ENCODE measurements around the gene EIF4B.
"Not testable (repeated sequence)": the region's sequence is repeated elsewhere in the genome, so short reads cannot be mapped to it uniquely, and the experiment has no call there.

EIF4B gene

GRCh38 chr12:52993558-52993869 lies 12.7 kb upstream of the EIF4B start:
- no peak for TF ChIP-seq CTCF (IDR thresholded peaks at IDR 0.05; ENCODE audit: control insufficient read depth, insufficient read depth, low read depth, low read length, missing control alignments)
- no peak overlapping the region for H3K4me3 ChIP-seq (ENCODE audit: control insufficient read depth, low read depth, low read length)
- DNase-seq (ENCODE audit: low read depth), result no peak

- no peak for TF ChIP-seq CTCF (IDR thresholded peaks at IDR 0.05; ENCODE audit: control insufficient read depth, insufficient read depth, low read depth, low read length, missing control alignments)
- DNase-seq (ENCODE audit: low read depth), result no peak
- H3K4me3 ChIP-seq (ENCODE audit: control insufficient read depth, low read depth, low read length), result no peak overlapping the region
These were observed 2.1 kb upstream of the EIF4B start for GRCh38 chr12:53004178-53004577.

GRCh38 chr12:53004582-53004981 lies 1.7 kb upstream of the EIF4B start:
- H3K4me3 ChIP-seq (ENCODE audit: control insufficient read depth, low read depth, low read length), result no peak overlapping the region
- TF ChIP-seq CTCF (IDR thresholded peaks at IDR 0.05; ENCODE audit: control insufficient read depth, insufficient read depth, low read depth, low read length, missing control alignments), result no peak
- no peak for DNase-seq (ENCODE audit: low read depth)

- peak overlapping the region; percentile 96 for H3K4me3 ChIP-seq (ENCODE audit: control insufficient read depth, low read depth, low read length)
- no peak for DNase-seq (ENCODE audit: low read depth)
- no peak for TF ChIP-seq CTCF (IDR thresholded peaks at IDR 0.05; ENCODE audit: control insufficient read depth, insufficient read depth, low read depth, low read length, missing control alignments)
These were observed 856 bp upstream of the EIF4B start for GRCh38 chr12:53005215-53005985.

- TF ChIP-seq CTCF (IDR thresholded peaks at IDR 0.05; ENCODE audit: control insufficient read depth, insufficient read depth, low read depth, low read length, missing control alignments), result no peak
- no peak for DNase-seq (ENCODE audit: low read depth)
- H3K4me3 ChIP-seq (ENCODE audit: control insufficient read depth, low read depth, low read length), result peak overlapping the region; percentile 96
These were observed 604 bp downstream of the EIF4B start for GRCh38 chr12:53006810-53007309.

GRCh38 chr12:53007343-53007742 lies 1.1 kb downstream of the EIF4B start:
- DNase-seq (ENCODE audit: low read depth), result no peak
- no peak for TF ChIP-seq CTCF (IDR thresholded peaks at IDR 0.05; ENCODE audit: control insufficient read depth, insufficient read depth, low read depth, low read length, missing control alignments)
- H3K4me3 ChIP-seq (ENCODE audit: control insufficient read depth, low read depth, low read length), result peak overlapping the region; percentile 96

- H3K4me3 ChIP-seq (ENCODE audit: control insufficient read depth, low read depth, low read length); DNase-seq (ENCODE audit: low read depth): not testable (repeated sequence)
These were observed 2.5 kb downstream of the EIF4B start for GRCh38 chr12:53008760-53009159.

Data from AG09309 (cell line).